IPS DF 4.7 (cell line): ENCODE data around the gene AFG1L.
"Not testable (repeated sequence)": the region's sequence is repeated elsewhere in the genome, so short reads cannot be mapped to it uniquely, and the experiment has no call there.

Experiments
- DNase-seq: peaks from one replicate; pipeline ENCODE4 v3.0.0-alpha.2; 2013; ENCODE audit warnings: low spot score; ENCODE audit errors: extremely low read depth

Gene AFG1L

DNA sequence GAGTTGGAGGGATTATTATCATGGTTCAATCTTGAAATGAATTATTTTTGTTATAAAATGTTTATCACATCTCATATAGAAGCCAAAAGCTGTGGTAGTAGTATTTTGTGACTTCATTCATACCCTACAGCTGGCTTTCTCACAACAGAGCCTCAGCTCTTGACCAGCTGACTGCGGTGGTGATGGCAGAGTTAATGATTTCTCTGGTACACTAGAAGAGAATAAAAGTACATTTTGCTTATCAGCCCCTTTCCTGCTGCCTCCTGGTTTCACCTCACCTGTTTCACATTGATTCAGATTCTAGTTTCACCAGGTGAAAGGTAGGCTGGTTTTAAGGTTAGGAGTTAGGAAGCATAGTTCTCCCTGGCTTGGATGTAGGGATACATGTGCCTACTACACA lies 55.7 kb downstream of the AFG1L start:
- no peak for DNase-seq

DNA sequence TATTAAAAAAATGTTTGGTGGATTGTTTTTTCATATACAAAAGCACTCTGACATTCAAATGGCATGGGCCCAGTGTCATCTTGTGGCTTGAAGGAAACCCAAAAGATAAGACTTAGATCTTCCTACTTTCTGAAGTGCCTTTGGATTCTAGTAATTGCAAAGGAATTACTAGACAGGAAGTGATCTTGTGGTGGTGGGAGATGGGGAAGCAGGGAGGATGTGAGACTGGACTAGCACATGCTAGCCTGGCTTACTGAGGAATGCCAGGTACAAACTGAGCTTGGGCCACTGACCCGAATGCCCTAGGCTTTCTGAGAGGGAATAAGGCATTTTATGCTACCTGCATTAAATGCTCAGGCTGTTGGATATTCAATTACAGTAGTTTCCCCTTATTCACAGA lies 59.0 kb downstream of the AFG1L start:
- no peak for DNase-seq

DNA sequence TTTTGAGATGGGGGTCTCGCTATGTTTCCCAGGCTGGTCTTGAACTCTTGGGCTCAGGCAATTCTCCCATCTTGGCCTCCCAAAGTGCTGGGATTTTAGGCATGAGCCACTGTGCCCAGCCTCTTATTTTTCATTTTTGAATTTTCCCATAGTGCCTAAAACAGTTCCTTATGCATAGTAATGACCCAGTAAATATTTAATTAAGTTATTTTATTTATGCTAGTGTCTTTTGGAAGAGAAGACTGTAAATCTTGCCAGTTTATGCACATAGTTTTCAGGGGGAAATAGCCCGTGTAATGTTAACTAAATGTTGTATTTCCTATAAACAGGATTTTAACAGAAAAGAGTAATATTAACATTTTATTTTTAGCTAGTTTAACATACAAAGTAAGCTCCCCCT lies 60.3 kb downstream of the AFG1L start:
- no peak for DNase-seq

DNA sequence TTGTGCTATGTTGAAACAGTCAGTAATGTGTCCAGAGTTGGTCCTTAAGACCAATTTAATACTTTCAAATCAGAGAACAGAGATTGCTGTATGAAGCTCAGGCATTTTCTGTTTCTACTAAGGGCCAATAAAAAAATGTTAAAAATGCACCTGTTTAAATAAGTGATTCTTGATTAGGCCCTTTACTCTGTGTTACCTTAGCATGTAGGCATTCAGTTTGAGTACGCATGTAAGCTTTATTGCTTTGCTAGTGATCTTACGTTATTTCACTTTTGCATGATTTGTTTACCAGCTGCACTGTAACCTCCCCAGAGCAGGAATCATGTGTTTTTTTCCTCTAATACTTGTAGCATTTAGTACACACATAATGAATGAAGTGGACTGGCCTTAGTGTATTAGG lies 61.0 kb downstream of the AFG1L start:
- DNase-seq: no peak

DNA sequence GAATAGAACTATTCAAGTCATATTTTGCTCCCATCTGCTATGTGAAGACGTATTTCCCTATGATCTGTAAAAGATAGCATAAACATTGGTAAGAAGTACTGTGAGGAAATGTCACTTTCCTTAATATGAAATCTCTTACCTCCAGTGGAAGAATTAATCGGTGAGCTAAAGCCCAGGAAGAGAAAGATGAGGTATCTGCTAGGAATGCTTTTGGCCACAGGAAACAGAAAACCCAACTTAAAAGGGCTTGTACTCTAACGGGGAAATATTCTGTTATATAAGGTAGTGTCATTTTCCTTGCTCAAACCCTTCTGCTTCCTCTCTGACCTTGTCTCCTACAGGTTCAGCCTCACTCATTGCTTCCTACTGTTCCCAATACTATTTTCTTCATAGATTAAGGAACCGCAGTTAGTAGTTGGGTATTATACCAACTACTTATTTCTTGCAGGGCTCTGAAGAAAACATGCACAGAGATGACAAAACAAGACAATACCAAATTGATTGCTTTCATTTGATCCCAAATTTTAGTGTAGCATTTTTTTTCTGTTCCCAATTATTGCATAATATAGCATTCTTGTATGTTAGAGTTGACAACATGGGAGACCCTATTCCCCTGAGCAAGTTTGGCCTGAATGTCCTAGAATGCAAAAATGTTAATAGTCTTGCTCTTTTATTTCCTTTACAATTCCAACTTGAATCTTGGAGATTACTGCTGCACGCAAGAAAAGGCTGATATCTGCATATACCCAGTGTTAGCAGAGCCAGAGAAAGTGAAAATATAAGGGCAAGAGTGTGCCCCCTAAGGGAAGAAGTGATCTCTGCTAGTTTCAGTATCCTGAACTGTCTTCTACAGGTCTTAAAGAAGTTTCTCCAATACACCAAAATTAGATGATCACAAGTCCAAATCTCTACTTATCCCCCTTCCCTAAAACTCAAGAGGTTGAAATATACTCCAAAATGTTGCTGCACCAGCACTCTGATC lies 65.3 kb downstream of the AFG1L start:
- no peak for DNase-seq

DNA sequence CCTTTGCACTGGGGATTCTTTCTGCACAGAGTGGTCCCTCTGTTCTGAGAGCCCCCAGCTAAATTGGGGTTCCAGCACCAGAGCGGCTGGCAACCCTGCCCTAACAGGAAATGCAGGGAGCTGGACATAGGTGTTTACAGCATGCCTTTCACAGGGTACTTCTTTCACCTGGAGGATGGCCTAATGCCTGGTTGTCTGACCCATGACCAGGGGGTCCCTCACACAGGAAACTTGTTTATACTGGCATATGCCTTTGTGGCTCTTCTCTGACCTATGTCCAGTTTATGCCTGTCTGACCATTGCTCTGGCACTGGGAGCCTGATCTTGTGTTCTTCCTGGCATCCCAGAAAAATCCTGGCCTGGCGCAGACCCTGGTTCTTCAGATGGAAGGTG lies 66.1 kb downstream of the AFG1L start:
- DNase-seq: no peak

DNA sequence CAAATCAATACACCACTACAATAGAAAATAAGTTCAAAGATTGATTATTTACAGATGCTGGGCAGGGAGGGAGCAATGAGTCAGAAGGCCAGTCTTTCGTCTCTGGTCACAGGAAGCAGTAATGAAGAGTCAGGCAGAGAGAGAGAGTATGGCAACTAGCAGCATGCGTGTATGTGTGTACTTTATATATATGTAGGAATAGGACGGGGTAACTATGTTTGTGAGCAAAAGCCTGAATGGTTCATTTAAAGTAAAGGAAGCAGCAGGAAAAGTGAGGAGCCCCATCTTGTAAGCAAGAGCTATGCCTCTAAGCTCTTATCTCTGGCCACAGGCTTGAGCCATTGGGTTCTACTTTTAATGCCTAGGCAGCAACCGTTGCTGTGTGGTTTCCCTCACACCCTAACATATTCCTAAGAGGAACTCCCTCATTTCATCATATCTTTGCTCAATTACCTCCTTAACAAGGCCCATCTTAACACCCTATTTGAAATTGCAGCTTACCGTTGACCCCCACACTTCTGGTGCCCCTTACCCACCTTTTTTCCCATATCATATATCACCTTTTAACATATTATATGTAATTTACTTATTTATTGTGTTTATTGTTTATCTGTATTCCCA lies 66.6 kb downstream of the AFG1L start:
- DNase-seq: no peak

DNA sequence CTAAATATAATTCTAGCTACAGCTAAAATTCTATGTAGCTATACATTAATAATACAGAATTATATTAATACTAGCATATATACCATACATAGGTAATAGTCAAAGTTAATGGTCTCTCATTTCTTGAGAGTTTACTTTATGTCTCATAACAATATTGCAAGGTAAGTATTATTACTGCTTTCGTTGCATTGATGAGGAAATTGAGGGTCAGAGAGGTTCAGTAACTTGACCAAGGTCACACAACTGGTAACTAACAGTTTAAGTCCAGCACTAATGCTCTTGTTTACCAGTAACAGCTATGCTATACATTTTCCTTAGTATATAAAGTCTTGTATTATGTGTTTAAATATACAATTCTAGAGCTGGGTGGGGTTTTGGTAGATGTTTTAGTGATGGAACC lies 67.6 kb downstream of the AFG1L start:
- DNase-seq: no peak

DNA sequence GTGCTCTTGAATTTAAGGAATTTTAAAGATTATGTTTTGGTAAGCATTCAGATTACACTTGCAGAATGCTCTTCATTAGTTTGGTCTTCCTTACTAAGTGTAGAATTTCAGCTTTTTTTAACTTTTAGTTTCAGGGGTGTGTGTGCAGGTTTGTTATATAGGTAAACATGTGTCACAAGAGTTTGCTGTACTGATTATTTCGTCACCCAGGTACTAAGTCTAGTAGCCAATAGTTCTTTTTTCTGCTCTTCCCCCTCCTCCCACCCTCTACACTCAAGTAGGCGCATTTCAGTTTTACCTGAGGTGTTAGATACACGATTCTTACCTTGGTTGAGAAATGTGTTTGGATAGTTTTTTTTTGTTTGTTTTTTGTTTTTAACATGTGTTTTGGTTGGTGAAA lies 68.3 kb downstream of the AFG1L start:
- no peak for DNase-seq

DNA sequence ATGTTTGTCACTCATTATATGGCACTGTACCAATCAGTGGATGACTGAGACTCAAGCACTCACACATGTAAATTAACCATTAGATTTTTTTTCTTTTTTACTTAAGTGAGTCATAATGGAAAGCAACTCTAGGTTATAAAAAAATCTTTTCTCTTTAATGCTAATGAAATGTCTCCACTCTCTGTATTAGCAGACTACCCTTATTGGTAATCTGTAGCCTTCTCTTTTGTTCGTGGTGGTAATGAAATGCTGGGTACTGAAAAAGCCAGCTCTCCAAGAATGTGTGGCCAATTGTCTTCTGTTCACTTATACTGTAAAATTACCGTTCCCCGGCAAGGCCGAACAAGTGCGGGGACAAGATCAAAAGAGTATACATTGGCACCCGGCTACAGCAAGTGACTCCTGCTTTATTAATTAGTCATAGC lies 69.0 kb downstream of the AFG1L start:
- no peak for DNase-seq

DNA sequence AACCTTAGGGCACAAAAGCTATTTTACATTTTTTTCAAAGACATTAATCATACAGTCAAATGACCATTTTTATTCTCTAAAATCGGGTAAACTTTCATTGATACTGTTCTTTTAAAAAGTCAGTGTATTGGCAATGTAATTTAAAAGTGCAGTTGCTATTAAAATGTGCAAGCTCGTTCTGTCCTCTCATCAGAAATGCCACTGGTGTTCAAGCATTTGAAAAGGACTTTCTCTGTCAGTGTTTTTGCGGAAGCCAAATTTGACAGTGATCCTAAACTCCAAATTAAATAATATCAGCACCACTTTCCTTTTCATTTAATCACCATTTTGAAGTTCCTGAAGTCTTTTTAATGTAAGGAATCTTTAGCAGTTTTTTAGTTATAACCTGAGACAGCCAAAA lies 69.6 kb downstream of the AFG1L start:
- no peak for DNase-seq

DNA sequence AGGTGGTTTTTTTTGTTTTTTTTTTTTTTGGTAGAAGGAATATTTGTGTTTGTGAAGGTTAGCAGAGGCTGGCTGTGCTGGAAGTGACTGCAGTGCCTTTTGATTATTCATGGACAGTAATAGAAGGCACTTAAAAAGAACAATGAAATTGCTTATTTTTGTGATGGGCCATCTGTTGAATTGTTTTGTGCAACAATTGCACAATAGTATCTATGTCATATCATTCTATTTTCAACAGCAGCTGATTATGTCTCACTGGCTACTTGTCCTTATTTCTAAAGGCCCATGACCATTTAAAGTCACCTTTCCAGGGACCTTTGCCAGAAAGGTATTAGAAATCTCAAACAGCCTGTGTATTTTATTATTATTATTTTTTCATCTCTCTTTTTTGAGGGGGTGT lies 70.6 kb downstream of the AFG1L start:
- no peak for DNase-seq

DNA sequence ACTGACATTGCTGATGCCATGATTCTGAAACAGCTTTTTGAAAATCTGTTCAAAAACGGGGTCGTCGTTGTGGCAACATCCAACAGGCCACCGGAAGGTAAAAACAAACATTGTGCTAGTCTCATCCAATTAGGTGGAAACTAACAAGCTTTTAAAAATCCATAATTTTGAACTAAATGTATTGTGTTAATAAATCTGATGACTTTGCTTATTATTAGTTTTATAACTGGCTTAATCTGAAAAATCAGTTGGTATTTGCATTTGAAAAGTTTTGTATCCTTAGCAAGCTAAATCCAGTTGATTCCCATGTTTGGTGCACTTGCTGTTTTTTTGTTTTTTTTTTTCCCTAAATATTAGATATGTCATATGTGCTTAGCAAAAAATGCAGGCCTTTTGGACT lies 71.4 kb downstream of the AFG1L start:
- no peak for DNase-seq

DNA sequence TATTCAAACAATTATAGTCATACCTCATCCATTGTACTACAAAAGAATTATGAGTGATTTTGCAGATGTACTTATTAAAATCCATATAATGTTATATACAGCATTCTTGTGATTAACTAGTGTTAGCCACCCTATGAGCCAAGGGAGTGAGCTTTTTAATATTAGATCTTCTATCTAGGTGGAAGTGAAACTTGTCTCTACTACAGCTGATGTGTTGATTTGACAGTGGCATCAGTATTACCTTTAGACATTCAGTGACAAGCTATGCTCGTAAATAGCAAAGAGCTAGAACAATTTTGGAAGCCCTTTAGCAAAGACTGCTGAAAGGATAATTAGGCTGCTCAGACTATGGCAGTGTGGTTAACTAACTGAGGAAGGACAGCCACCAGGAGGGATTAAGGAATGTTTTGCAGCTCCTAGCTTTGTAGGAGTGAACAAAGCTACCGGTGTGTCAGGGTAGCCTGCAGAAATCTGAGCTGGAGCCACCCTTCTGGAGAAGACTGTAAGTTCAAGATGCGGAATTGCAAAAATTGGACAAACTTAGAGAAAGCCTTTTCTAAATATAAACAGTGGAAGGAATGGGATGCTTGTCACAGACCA lies 73.7 kb downstream of the AFG1L start:
- DNase-seq: no peak

DNA sequence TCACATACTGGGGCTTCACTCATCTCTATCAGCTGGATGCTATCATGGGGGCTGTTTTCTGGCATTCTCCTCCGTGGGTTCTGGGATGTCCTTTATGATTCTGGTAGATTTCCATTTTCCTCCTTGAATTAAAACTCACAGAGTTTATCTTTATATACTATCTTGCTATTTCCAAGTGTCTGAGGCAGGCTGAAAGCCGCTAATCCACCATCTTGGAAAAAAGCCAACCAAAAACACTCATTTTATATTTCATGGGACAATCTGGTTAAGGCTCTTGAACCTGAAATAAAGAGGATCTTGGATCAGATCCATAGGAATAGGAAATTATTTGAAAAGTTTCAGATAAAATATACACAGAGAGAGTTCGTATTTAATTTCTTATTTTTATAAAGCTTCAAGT lies 86.0 kb downstream of the AFG1L start:
- no peak for DNase-seq

DNA sequence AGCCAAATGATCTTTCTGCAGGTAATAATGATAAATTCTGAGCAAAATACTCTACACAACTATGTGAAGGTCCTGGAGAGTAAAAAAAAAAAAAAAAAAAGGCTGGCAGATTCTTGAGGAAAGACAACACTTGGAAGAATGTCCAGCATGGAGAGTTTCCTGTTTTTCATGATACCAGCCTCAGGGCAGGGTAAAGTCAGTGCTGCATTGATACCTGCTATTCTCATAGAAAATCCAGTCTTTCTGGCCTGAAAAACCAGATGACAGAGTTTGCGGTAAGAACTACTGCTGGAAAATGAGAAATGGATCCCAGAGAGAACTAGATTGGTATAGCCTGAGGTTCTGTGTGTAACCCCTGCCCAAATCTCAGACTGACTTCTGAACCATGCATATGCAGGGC lies 89.1 kb downstream of the AFG1L start:
- no peak for DNase-seq

DNA sequence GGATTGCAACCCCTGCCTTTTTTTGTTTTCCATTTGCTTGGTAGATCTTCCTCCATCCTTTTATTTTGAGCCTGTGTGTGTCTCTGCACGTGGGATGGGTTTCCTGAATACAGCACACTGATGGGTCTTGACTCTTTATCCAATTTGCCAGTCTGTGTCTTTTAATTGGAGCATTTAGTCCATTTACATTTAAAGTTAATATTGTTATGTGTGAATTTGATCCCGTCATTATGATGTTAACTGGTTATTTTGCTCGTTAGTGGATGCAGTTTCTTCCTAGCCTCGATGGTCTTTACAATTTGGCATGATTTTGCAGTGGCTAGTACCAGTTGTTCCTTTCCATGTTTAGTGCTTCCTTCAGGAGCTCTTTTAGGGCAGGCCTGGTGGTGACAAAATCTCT lies 94.3 kb downstream of the AFG1L start:
- not testable (repeated sequence) for DNase-seq

DNA sequence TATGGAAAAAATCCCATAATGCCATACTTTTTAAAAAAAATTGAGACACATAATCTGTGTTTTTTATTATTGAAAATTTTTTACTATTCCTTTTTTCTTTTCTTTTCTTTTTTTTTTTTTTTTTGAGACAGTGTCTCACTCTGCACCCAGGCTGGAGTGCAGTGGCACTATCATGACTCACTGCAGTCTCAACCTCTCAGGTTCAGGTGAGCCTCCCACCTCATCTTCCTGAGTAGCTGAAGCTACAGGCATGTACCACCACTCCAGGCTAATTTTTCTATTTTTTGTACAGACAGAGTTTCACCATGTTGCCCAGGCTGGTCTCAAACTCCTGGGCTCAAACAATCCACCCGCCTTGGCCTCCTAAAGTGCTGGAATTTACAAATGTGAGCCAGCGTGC lies 100.4 kb downstream of the AFG1L start:
- no peak for DNase-seq

DNA sequence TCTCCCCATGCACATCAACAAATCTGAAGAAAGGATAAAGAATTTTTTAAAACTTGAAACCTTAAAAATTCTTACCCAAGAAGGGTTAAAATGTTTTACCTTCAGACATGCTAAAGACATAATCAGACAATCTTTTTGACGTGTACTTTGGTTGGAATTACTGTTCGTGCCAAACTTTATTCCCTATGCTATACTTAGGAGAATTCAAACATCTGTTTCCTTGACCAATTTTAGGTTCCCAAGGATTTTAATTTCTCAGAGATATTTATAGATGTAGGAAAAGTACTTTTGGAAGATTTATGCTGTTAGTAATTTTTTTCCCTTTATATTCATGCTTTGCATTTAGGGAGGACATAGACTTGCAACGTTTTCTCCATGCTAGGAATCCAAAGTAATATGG lies 108.4 kb downstream of the AFG1L start:
- DNase-seq: no peak

DNA sequence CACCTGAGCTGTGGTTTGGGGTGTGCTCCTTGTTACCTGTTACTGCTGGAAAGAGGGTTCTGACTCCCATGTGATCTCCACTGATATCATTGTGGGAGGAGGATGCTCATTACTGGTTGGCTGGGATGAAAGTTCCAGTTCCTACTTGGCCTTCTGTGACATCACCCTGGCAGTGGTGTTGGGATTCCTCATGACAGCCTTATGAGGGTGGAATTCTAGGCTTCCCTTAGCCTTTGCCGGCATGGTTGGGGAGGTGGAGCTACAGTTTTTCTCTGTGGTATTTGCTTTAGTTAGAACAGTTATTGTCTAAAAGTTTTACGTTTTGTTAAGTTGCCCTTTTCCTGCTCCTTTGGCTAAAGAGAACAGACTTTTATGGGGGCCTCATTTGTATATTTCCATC lies 112.1 kb downstream of the AFG1L start:
- no peak for DNase-seq

DNA sequence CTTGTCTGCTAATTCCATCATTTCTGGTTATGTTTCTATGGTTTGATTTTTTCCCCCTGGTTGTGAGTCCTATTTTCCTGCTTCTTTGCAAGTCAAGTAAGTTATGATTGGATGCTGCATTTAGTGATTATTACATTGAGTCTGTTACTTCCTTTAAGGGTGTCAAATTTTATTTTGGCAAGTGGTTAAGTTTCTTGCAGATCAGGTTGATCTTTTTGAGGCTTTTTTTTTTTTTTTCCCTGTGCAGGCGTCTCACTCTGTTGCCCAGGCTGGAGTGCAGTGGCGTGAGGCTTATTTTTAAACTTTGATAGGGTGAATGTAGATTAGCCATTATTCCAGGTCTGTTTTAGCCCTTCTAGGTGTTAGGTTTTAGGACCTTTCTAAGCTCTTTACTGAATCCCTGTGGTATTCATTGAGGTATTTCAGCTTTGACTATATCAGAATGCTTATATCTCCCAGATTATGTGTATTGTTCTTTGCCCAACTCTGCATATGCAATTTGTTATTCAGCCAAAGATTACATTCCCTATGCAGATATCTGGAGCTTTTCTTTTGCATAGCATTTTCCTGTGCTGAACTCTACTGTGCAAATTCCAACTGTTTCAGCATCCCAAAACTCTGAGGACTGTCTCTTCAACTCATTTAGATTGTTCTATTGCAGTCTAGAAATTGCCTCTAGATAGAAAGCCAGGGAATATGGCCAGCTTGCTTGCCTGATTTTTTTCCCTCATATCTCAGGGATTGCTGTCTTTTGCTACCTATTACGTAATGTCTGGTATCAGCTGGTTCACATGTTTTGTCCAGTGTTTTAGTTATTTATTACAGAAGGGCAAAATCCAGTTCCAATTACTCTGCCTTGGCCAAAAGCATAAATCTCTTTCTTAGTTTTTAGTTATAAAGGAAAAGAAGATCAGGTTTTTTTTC lies 113.3 kb downstream of the AFG1L start:
- no peak for DNase-seq
